ENCODE results near the gene C22orf39.

- TF ChIP-seq CTCF (IDR thresholded peaks at IDR 0.05; ENCODE audit: low read depth, low read length, missing input control), result no peak
- peak in 1 of 2 donors; percentile 2 for TF ChIP-seq RAD21 (IDR thresholded peaks at IDR 0.05)
- TF ChIP-seq REST (IDR thresholded peaks at IDR 0.05), result no peak
- TF ChIP-seq TAF1 (conservative IDR thresholded peaks at IDR 0.05), result no peak
- no peak for TF ChIP-seq JUND (IDR thresholded peaks at IDR 0.05)
- peak; percentile 96 for TF ChIP-seq YY1 (IDR thresholded peaks at IDR 0.05)
- no peak for TF ChIP-seq GABPA (IDR thresholded peaks at IDR 0.05 in 1 of 2, conservative IDR thresholded peaks at IDR 0.05 in 1 of 2)
- no peak for TF ChIP-seq EGR1 (IDR thresholded peaks at IDR 0.05; ENCODE audit: low read depth in 2 of 2)
Measured at GRCh38 chr22:19447330-19448075, at the start of gene C22orf39.

Measured in liver (tissue), 3 donors.